ENCODE data around the gene LPP.

GRCh38 chr3:188365988-188366698 lies 212.2 kb downstream of the LPP start:
- no peak for TF ChIP-seq ATF3 (CRISPR knock-in tag; IDR thresholded peaks at IDR 0.05)
- no peak for TF ChIP-seq MNT (IDR thresholded peaks at IDR 0.05)
- no peak for TF ChIP-seq KAT7 (CRISPR knock-in tag; IDR thresholded peaks at IDR 0.05; ENCODE audit: borderline replicate concordance)
- no peak for TF ChIP-seq CTCF (CRISPR knock-in tag; IDR thresholded peaks at IDR 0.05)
- TF ChIP-seq CREBL2 (CRISPR knock-in tag; IDR thresholded peaks at IDR 0.05; ENCODE audit: borderline replicate concordance) = no peak
- no peak for TF ChIP-seq SNRNP70 (IDR thresholded peaks at IDR 0.05; ENCODE audit: low read depth, low read length)
- TF ChIP-seq POGK (CRISPR knock-in tag; conservative IDR thresholded peaks at IDR 0.05) = no peak
- TF ChIP-seq ZNF747 (CRISPR knock-in tag; IDR thresholded peaks at IDR 0.05; ENCODE audit: borderline replicate concordance) = no peak
- no peak for TF ChIP-seq RBAK (CRISPR knock-in tag; IDR thresholded peaks at IDR 0.05)
- no peak for TF ChIP-seq POLR2A (IDR thresholded peaks at IDR 0.05; ENCODE audit: insufficient read depth in 1 of 2, low read depth in 2 of 2, low read length in 2 of 2)
- TF ChIP-seq SP1 (IDR thresholded peaks at IDR 0.05) = no peak
- no peak for TF ChIP-seq SP1 (CRISPR knock-in tag; IDR thresholded peaks at IDR 0.05)
